SK-N-SH (cell line): ENCODE measurements around the gene TSFM. TPM values are rescaled to one million over a fixed set of nuclear protein-coding genes. Genes with fewer than 3 reads are reported as not detected.

Experiments used
- CTCF ChIA-PET: fragments of 300-600, 350-600 bp; formaldehyde crosslinking; extraction: SDS; loops from one replicate; lab custom pipeline; 2021; lab: Yijun Ruan, JAX
- POLR2A ChIA-PET: fragments of 350-600 bp; sonication (Branson Sonifier 250); formaldehyde crosslinking; extraction: SDS; loops from one replicate; lab custom pipeline; 2020; ENCODE audit warnings: antibody characterized with exemption, inconsistent platforms; lab: Yijun Ruan, JAX
- DNase-seq: peaks from one replicate; pipeline ENCODE4 v3.0.0; 2012
- H2AFZ ChIP-seq: fragments of 200-600 bp; sonication (generic); 2 replicates; pipeline ENCODE4 v1.8.1; 2016; ENCODE audit warnings: antibody characterized with exemption, mild to moderate bottlenecking, low read depth
- H3F3A ChIP-seq: fragments of 200-600 bp; sonication (generic); replicated peaks from 2 replicates; pipeline ENCODE3; 2016; ENCODE audit warnings: antibody characterized with exemption, mild to moderate bottlenecking; ENCODE audit not compliant: insufficient read depth
- H3K27ac ChIP-seq, 2 experiments: fragments of 200-500 bp in 1 of 2; fragments of 200-600 bp in 1 of 2; sonication (Bioruptor generic) in 1 of 2; sonication (generic), shearing (Covaris generic) in 1 of 2; 2 replicates each; pipeline versions ENCODE4 v1.5.1 to v1.6.1; 2014 to 2016; ENCODE audit warnings: low read depth in 2 of 2, inconsistent platforms in 1 of 2, low read length in 1 of 2, mild to moderate bottlenecking in 1 of 2, mixed read lengths in 1 of 2
- H3K27me3 ChIP-seq: fragments of 200-600 bp; sonication (generic), shearing (Covaris generic); 2 replicates; pipeline ENCODE4 v1.6.1; 2016; ENCODE audit warnings: mixed run types; ENCODE audit not compliant: insufficient read depth
- H3K36me3 ChIP-seq, 2 experiments: fragments of 200-500 bp in 1 of 2; fragments of 200-600 bp in 1 of 2; sonication (Bioruptor generic) in 1 of 2; sonication (generic) in 1 of 2; replicated peaks in 1 of 2; 2 replicates each; pipeline versions ENCODE3 to v1.5.1; 2014 to 2016; ENCODE audit warnings: low read length in 1 of 2, mild to moderate bottlenecking in 1 of 2; ENCODE audit not compliant: insufficient read depth in 2 of 2, control insufficient read depth in 1 of 2
- H3K4me1 ChIP-seq, 2 experiments: fragments of 200-500 bp in 1 of 2; fragments of 200-600 bp in 1 of 2; sonication (Bioruptor generic) in 1 of 2; sonication (generic), shearing (Covaris generic) in 1 of 2; 2 replicates each; pipeline versions ENCODE4 v1.5.1 to v1.6.1; 2014 to 2016; ENCODE audit warnings: low read depth in 1 of 2, low read length in 1 of 2, mixed run types in 1 of 2; ENCODE audit not compliant: insufficient read depth in 2 of 2, control insufficient read depth in 1 of 2
- H3K4me2 ChIP-seq: fragments of 200-600 bp; sonication (generic), shearing (Covaris generic); 2 replicates; pipeline ENCODE4 v1.6.1; 2017; ENCODE audit warnings: mixed run types
- H3K4me3 ChIP-seq, 2 experiments: fragments of 200-500 bp in 1 of 2; fragments of 200-600 bp in 1 of 2; sonication (Bioruptor generic) in 1 of 2; sonication (generic), shearing (Covaris generic) in 1 of 2; 2 replicates each; pipeline versions ENCODE4 v1.5.1 to v1.8.1; 2014 to 2016; ENCODE audit warnings: low read depth in 2 of 2, inconsistent platforms in 1 of 2, low read length in 1 of 2, mild to moderate bottlenecking in 1 of 2, mixed read lengths in 1 of 2, moderate library complexity in 1 of 2
- H3K79me2 ChIP-seq: fragments of 200-600 bp; sonication (generic); 2 replicates; pipeline ENCODE4 v1.8.1; 2017; ENCODE audit warnings: mild to moderate bottlenecking; ENCODE audit not compliant: insufficient read depth
- H3K9ac ChIP-seq: fragments of 200-600 bp; sonication (generic); 2 replicates; pipeline ENCODE4 v1.6.1; 2017; ENCODE audit warnings: mixed run types
- H3K9me2 ChIP-seq: fragments of 200-600 bp; sonication (generic); 2 replicates; pipeline ENCODE4 v1.6.1; 2017; ENCODE audit warnings: mixed run types
- H3K9me3 ChIP-seq: fragments of 200-600 bp; sonication (generic); 2 replicates; pipeline ENCODE4 v1.6.1; 2017; ENCODE audit warnings: mixed run types, mild to moderate bottlenecking, moderate library complexity
- H4K20me1 ChIP-seq: fragments of 200-600 bp; sonication (generic); 2 replicates; pipeline ENCODE4 v1.6.1; 2017; ENCODE audit warnings: mild to moderate bottlenecking, mixed run types; ENCODE audit not compliant: insufficient read depth
- EZH2phosphoT487 ChIP-seq: fragments of 200-600 bp; sonication (generic); IDR thresholded peaks from 2 replicates; pipeline ENCODE4 v1.6.1; 2017; ENCODE audit warnings: low read depth, mixed run types, mild to moderate bottlenecking, antibody characterized with exemption, moderate library complexity, borderline replicate concordance
- GABPA ChIP-seq: IDR thresholded peaks from 2 replicates; pipeline ENCODE4 v1.4.0; 2012; ENCODE audit warnings: low read depth, mild to moderate bottlenecking
- GATA2 ChIP-seq: sonication (generic); formaldehyde crosslinking; IDR thresholded peaks from 2 replicates; pipeline ENCODE4 v1.5.0; 2020; ENCODE audit warnings: mild to moderate bottlenecking, missing genetic modification reagents
- MEF2A ChIP-seq: IDR thresholded peaks from 2 replicates; pipeline ENCODE4 v1.4.0; 2012; ENCODE audit warnings: low read depth, borderline replicate concordance
- NFIC ChIP-seq: IDR thresholded peaks from 2 replicates; pipeline ENCODE4 v1.4.0; 2012; ENCODE audit warnings: borderline replicate concordance
- NRF1 ChIP-seq: IDR thresholded peaks from 2 replicates; pipeline ENCODE4 v1.6.1; 2012; ENCODE audit warnings: low read depth, mild to moderate bottlenecking, low read length
- RCOR1 ChIP-seq: fragments of 150-350 bp; IDR thresholded peaks from 2 replicates; pipeline ENCODE4 v1.6.1; 2017; ENCODE audit warnings: antibody characterized with exemption, low read length
- YY1 ChIP-seq: IDR thresholded peaks from 2 replicates; pipeline ENCODE4 v1.4.0; 2012; ENCODE audit warnings: low read depth, mild to moderate bottlenecking
- WGBS: methylation state at CpG from one replicate; pipeline ENCODE4 v1.1.6; 2017; ENCODE audit warnings: low lambda C conversion rate; 5-methylcytosine and 5-hydroxymethylcytosine counted together
- polyA plus RNA-seq, 3 experiments: library from polyadenylated mRNA; depleted of rRNA; stranded (reverse); fragments of >200 nt; gene quantifications; 2 replicates each; pipeline ENCODE4 v1.2.3, GENCODE V29; 2012
- TF ChIP-seq, protein P1 (sequence below): IDR thresholded peaks from 2 replicates; pipeline ENCODE4 v1.4.0; 2012; ENCODE audit warnings: low read depth, borderline replicate concordance
- TF ChIP-seq, protein P2 (sequence below): fragments of 150-350 bp; IDR thresholded peaks from 2 replicates; pipeline ENCODE4 v1.6.1; 2016; ENCODE audit warnings: mild to moderate bottlenecking, low read depth, low read length
- TF ChIP-seq, protein P3 (sequence below): IDR thresholded peaks from 2 replicates; pipeline ENCODE4 v1.4.0; 2012; ENCODE audit warnings: low read depth
- TF ChIP-seq, protein P4 (sequence below): fragments of 150-350 bp; IDR thresholded peaks from 2 replicates; pipeline ENCODE4 v1.6.1; 2017; ENCODE audit warnings: antibody characterized with exemption, low read length, low read depth, borderline replicate concordance
- TF ChIP-seq, protein P5 (sequence below): IDR thresholded peaks from 2 replicates; pipeline ENCODE4 v1.6.1; 2012; ENCODE audit warnings: mild to moderate bottlenecking, low read depth, low read length, moderate library complexity

Gene TSFM
- polyA plus RNA-seq, 1 of the 3 experiments (the other 2 are of a cell fraction): 28.7 TPM

DNA sequence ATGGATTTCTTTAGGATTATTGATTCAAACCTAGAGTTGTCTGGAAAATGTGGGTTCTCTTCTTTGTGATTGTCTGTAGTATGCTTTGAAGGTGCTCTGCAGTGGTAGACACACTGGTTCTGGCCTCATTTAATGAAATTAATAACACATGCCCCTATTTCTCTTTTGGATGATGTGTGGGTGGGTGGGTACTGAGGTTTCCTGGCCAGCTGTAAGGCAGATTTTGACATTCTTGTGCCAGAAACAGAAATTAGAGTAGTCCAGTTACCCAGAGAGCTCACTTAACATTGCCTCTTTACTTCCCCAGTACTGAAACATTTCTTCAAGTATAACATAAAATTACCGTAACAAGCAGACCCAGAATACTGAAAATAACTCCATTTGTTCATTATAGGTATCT is 14.4 kb downstream of the TSFM start:
- H2AFZ ChIP-seq: no peak overlapping the region
- no peak overlapping the region for H3K27ac ChIP-seq
- H3K36me3 ChIP-seq: peaks cover 55 to 62% of the 10 kb centered on the region in 2 experiments
- H3K9me2 ChIP-seq: no peaks in the 10 kb centered on the region
- H3K4me1 ChIP-seq: peaks cover 0 to 6% of the 10 kb centered on the region in 2 experiments; a peak in 2 of 4 replicates
- ChIA-PET POLR2A (no interaction called here), CTCF (interaction anchor here (2.4 to 12.0 kb wide), 2 partner anchors 14 to 18 kb away, joined by 17 to 96 read pairs; partner anchors contain the start of genes AVIL and TSFM)
- H3K4me3 ChIP-seq: no peak overlapping the region
- no peak overlapping the region for H3K4me2 ChIP-seq
- H3K9me3 ChIP-seq: no peaks in the 10 kb centered on the region
- no peak for TF ChIP-seq YY1
- TF ChIP-seq GATA2 (CRISPR knock-in tag): no peak
- TF ChIP-seq, protein P1, sequence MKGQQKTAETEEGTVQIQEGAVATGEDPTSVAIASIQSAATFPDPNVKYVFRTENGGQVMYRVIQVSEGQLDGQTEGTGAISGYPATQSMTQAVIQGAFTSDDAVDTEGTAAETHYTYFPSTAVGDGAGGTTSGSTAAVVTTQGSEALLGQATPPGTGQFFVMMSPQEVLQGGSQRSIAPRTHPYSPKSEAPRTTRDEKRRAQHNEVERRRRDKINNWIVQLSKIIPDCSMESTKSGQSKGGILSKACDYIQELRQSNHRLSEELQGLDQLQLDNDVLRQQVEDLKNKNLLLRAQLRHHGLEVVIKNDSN: no peak
- TF ChIP-seq NFIC: no peak
- TF ChIP-seq EZH2phosphoT487: no peak
- TF ChIP-seq GABPA: no peak
- no peak for TF ChIP-seq RCOR1
- TF ChIP-seq MEF2A: no peak
- TF ChIP-seq, protein P2, sequence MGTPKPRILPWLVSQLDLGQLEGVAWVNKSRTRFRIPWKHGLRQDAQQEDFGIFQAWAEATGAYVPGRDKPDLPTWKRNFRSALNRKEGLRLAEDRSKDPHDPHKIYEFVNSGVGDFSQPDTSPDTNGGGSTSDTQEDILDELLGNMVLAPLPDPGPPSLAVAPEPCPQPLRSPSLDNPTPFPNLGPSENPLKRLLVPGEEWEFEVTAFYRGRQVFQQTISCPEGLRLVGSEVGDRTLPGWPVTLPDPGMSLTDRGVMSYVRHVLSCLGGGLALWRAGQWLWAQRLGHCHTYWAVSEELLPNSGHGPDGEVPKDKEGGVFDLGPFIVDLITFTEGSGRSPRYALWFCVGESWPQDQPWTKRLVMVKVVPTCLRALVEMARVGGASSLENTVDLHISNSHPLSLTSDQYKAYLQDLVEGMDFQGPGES: no peak
- TF ChIP-seq, protein P3, sequence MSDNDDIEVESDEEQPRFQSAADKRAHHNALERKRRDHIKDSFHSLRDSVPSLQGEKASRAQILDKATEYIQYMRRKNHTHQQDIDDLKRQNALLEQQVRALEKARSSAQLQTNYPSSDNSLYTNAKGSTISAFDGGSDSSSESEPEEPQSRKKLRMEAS: no peak
- TF ChIP-seq, protein P4, sequence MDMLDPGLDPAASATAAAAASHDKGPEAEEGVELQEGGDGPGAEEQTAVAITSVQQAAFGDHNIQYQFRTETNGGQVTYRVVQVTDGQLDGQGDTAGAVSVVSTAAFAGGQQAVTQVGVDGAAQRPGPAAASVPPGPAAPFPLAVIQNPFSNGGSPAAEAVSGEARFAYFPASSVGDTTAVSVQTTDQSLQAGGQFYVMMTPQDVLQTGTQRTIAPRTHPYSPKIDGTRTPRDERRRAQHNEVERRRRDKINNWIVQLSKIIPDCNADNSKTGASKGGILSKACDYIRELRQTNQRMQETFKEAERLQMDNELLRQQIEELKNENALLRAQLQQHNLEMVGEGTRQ: no peak
- TF ChIP-seq, protein P5, sequence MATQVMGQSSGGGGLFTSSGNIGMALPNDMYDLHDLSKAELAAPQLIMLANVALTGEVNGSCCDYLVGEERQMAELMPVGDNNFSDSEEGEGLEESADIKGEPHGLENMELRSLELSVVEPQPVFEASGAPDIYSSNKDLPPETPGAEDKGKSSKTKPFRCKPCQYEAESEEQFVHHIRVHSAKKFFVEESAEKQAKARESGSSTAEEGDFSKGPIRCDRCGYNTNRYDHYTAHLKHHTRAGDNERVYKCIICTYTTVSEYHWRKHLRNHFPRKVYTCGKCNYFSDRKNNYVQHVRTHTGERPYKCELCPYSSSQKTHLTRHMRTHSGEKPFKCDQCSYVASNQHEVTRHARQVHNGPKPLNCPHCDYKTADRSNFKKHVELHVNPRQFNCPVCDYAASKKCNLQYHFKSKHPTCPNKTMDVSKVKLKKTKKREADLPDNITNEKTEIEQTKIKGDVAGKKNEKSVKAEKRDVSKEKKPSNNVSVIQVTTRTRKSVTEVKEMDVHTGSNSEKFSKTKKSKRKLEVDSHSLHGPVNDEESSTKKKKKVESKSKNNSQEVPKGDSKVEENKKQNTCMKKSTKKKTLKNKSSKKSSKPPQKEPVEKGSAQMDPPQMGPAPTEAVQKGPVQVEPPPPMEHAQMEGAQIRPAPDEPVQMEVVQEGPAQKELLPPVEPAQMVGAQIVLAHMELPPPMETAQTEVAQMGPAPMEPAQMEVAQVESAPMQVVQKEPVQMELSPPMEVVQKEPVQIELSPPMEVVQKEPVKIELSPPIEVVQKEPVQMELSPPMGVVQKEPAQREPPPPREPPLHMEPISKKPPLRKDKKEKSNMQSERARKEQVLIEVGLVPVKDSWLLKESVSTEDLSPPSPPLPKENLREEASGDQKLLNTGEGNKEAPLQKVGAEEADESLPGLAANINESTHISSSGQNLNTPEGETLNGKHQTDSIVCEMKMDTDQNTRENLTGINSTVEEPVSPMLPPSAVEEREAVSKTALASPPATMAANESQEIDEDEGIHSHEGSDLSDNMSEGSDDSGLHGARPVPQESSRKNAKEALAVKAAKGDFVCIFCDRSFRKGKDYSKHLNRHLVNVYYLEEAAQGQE: no peak
- no peak for TF ChIP-seq NRF1
- peaks cover 24% of the 10 kb centered on the region for H3F3A ChIP-seq
- 100% methylated on average over 1 of the region's 1 CpG for WGBS
- no peaks in the 10 kb centered on the region for H4K20me1 ChIP-seq
- H3K27me3 ChIP-seq: no peaks in the 10 kb centered on the region
- DNase-seq: no peak
- no peak overlapping the region for H3K9ac ChIP-seq
- H3K79me2 ChIP-seq: peaks cover 18% of the 10 kb centered on the region; the same call in 1 of the 2 replicates
